GM12875 (cell line): ENCODE results near the gene GPR153.
A peak's percentile ranks its signal among the peaks of the same experiment; 100 is the strongest.

Experiments used
- H3K4me3 ChIP-seq: one replicate; pipeline ENCODE4 v1.5.1; 2011; ENCODE audit warnings: low read depth, low read length, control low read depth
- CTCF ChIP-seq: IDR thresholded peaks from 2 replicates; pipeline ENCODE4 v1.5.1; 2011; ENCODE audit warnings: low read depth, mild to moderate bottlenecking, control low read depth, inconsistent platforms, low read length, moderate library complexity, borderline replicate concordance; ENCODE audit not compliant: insufficient read depth

Gene GPR153

GRCh38 chr1:6262555-6263420 is 1.9 kb upstream of the GPR153 start:
- TF ChIP-seq CTCF: no peak

GRCh38 chr1:6261615-6261995 is 707 bp upstream of the GPR153 start:
- no peak overlapping the region for H3K4me3 ChIP-seq
- no peak for TF ChIP-seq CTCF

More at GRCh38 chr1:6262555-6263420, 1.9 kb upstream of the GPR153 start:
- H3K4me3 ChIP-seq: no peak overlapping the region

GRCh38 chr1:6260433-6260934 is 414 bp downstream of the GPR153 start:
- no peak for TF ChIP-seq CTCF
- peak overlapping the region; percentile 50 for H3K4me3 ChIP-seq

- no peak for TF ChIP-seq CTCF
Observed at GRCh38 chr1:6259491-6260362, 1.2 kb downstream of the GPR153 start.

GRCh38 chr1:6258675-6259074 is 2.2 kb downstream of the GPR153 start:
- no peak overlapping the region for H3K4me3 ChIP-seq
- TF ChIP-seq CTCF: no peak

More at GRCh38 chr1:6259491-6260362, 1.2 kb downstream of the GPR153 start:
- H3K4me3 ChIP-seq: peak overlapping the region; percentile 27

- no peak for TF ChIP-seq CTCF
Observed at GRCh38 chr1:6257541-6258069, 3.3 kb downstream of the GPR153 start.

More at GRCh38 chr1:6257541-6258069, 3.3 kb downstream of the GPR153 start:
- H3K4me3 ChIP-seq: no peak overlapping the region
